T-helper 17 cell (primary cell): ENCODE results near the gene CYP1A1. TPM values are rescaled to one million over a fixed set of nuclear protein-coding genes. Genes with fewer than 3 reads are reported as not detected.
"Not testable (repeated sequence)": the region's sequence is repeated elsewhere in the genome, so short reads cannot be mapped to it uniquely, and the experiment has no call there.

Experiments
- ATAC-seq: fragments of 150-1000 bp; cut with Tn5 transposase; 2 replicates; pipeline ENCODE4 v1.10.0; 2021; ENCODE audit warnings: mild to moderate bottlenecking, moderate library complexity
- DNase-seq, 3 donors: peaks; one replicate each; pipeline versions ENCODE4 v3.0.0 to v3.0.0-alpha.2; 2020 to 2021
- H3K9me3 ChIP-seq: one replicate; pipeline ENCODE4 v1.7.0; 2013; ENCODE audit warnings: low read length, mild to moderate bottlenecking; ENCODE audit not compliant: control insufficient read depth, poor library complexity, severe bottlenecking
- H3K27ac Mint-ChIP-seq: one replicate; pipeline ENCODE4 v1.8.0; 2022; ENCODE audit warnings: mild to moderate bottlenecking, moderate library complexity, mixed read lengths
- H3K27me3 Mint-ChIP-seq: one replicate; pipeline ENCODE4 v1.8.0; 2022; ENCODE audit warnings: mixed read lengths
- H3K36me3 Mint-ChIP-seq: one replicate; pipeline ENCODE4 v1.8.0; 2022; ENCODE audit warnings: low read depth, mixed read lengths
- H3K4me1 Mint-ChIP-seq: one replicate; pipeline ENCODE4 v1.8.0; 2022; ENCODE audit warnings: mild to moderate bottlenecking, mixed read lengths
- H3K4me3 Mint-ChIP-seq: one replicate; pipeline ENCODE4 v1.8.0; 2022; ENCODE audit warnings: mild to moderate bottlenecking, moderate library complexity, mixed read lengths
- total RNA-seq, 4 donors: library from RNA in 2 of 4; stranded (reverse) in 2 of 4; gene quantifications; one replicate each; pipeline ENCODE4 v1.2.3 and lab custom pipeline; 2022 to 2026

The CYP1A1 gene
- total RNA-seq, 2 donors from 2014 or later, result 0.13 TPM; not detected in 1

- not testable (repeated sequence) for H3K9me3 ChIP-seq, H3K36me3 Mint-ChIP-seq, ATAC-seq, DNase-seq, H3K4me3 Mint-ChIP-seq, H3K27ac Mint-ChIP-seq
- peaks cover 13% of the 10 kb centered on the region for H3K4me1 Mint-ChIP-seq
- peaks cover 32% of the 10 kb centered on the region for H3K27me3 Mint-ChIP-seq
Measured at GRCh38 chr15:74729372-74729771, 4.0 kb upstream of the CYP1A1 start.

- peaks cover 25% of the 10 kb centered on the region for H3K27me3 Mint-ChIP-seq
- H3K36me3 Mint-ChIP-seq, H3K4me3 Mint-ChIP-seq, DNase-seq, H3K27ac Mint-ChIP-seq, ATAC-seq, H3K9me3 ChIP-seq: not testable (repeated sequence)
- peaks cover 13% of the 10 kb centered on the region for H3K4me1 Mint-ChIP-seq
Measured at GRCh38 chr15:74728699-74729098, 3.4 kb upstream of the CYP1A1 start.

- H3K9me3 ChIP-seq, result no peaks in the 10 kb centered on the region
- Mint-ChIP-seq H3K27me3 (peaks cover 20% of the 10 kb centered on the region), H3K4me3 (peak overlapping the region; percentile 90), H3K27ac (no peak overlapping the region), H3K4me1 (peaks cover 15% of the 10 kb centered on the region), H3K36me3 (peaks cover 2% of the 10 kb centered on the region)
- DNase-seq (no peak), ATAC-seq (no peak)
Measured at GRCh38 chr15:74727727-74728126, 2.4 kb upstream of the CYP1A1 start.

GRCh38 chr15:74726774-74727164 is 1.4 kb upstream of the CYP1A1 start:
- Mint-ChIP-seq H3K27me3 (peaks cover 15% of the 10 kb centered on the region), H3K27ac (no peak overlapping the region)
- ATAC-seq, result no peak

GRCh38 chr15:74725845-74726773 is 781 bp upstream of the CYP1A1 start:
- Mint-ChIP-seq H3K4me1 (peaks cover 13% of the 10 kb centered on the region), H3K27me3 (peaks cover 13% of the 10 kb centered on the region), H3K36me3 (peaks cover 2% of the 10 kb centered on the region), H3K4me3 (peak overlapping the region; percentile 90), H3K27ac (no peak overlapping the region)
- DNase-seq, result peak; percentile 22 to 34 (median 33)
- H3K9me3 ChIP-seq, result no peaks in the 10 kb centered on the region
- peak; percentile 82 for ATAC-seq

More at GRCh38 chr15:74726774-74727164, 1.4 kb upstream of the CYP1A1 start:
- Mint-ChIP-seq H3K4me3 (peak overlapping the region; percentile 90), H3K4me1 (peaks cover 15% of the 10 kb centered on the region), H3K36me3 (peaks cover 2% of the 10 kb centered on the region)
- no peak for DNase-seq
- no peaks in the 10 kb centered on the region for H3K9me3 ChIP-seq

- ATAC-seq, result no peak
- Mint-ChIP-seq H3K36me3 (peaks cover 2% of the 10 kb centered on the region), H3K4me1 (peaks cover 11% of the 10 kb centered on the region), H3K4me3 (peak overlapping the region; percentile 90), H3K27ac (no peak overlapping the region), H3K27me3 (peaks cover 5% of the 10 kb centered on the region)
- no peaks in the 10 kb centered on the region for H3K9me3 ChIP-seq
- DNase-seq, result no peak
Measured at GRCh38 chr15:74724570-74725224, 631 bp downstream of the CYP1A1 start.

- Mint-ChIP-seq H3K4me1 (peaks cover 11% of the 10 kb centered on the region), H3K4me3 (no peak overlapping the region), H3K36me3 (peaks cover 2% of the 10 kb centered on the region), H3K27me3 (peaks cover 5% of the 10 kb centered on the region), H3K27ac (no peak overlapping the region)
- no peaks in the 10 kb centered on the region for H3K9me3 ChIP-seq
- DNase-seq, result no peak
- ATAC-seq, result peak; percentile 40
Measured at GRCh38 chr15:74723754-74724334, 1.5 kb downstream of the CYP1A1 start.

GRCh38 chr15:74723187-74723586 is 2.1 kb downstream of the CYP1A1 start:
- peak overlapping the region; percentile 51 for H3K27ac Mint-ChIP-seq
- H3K9me3 ChIP-seq, result no peaks in the 10 kb centered on the region
- ATAC-seq, result no peak
- peaks cover 5% of the 10 kb centered on the region for H3K27me3 Mint-ChIP-seq
- no peak overlapping the region for H3K4me3 Mint-ChIP-seq
- H3K4me1 Mint-ChIP-seq, result peaks cover 11% of the 10 kb centered on the region
- H3K36me3 Mint-ChIP-seq, result peaks cover 2% of the 10 kb centered on the region
- DNase-seq, result no peak

- Mint-ChIP-seq H3K36me3 (peaks cover 2% of the 10 kb centered on the region), H3K27ac (peak overlapping the region; percentile 51), H3K27me3 (peaks cover 5% of the 10 kb centered on the region), H3K4me3 (no peak overlapping the region), H3K4me1 (peaks cover 13% of the 10 kb centered on the region)
- ATAC-seq (no peak), DNase-seq (no peak)
- no peaks in the 10 kb centered on the region for H3K9me3 ChIP-seq
Measured at GRCh38 chr15:74722591-74722990, 2.7 kb downstream of the CYP1A1 start.

GRCh38 chr15:74716651-74717050 is 8.7 kb downstream of the CYP1A1 start:
- Mint-ChIP-seq H3K4me1 (peaks cover 5% of the 10 kb centered on the region), H3K36me3 (no peaks in the 10 kb centered on the region), H3K27ac (peak overlapping the region; percentile 62), H3K4me3 (no peak overlapping the region), H3K27me3 (peaks cover 5% of the 10 kb centered on the region)
- H3K9me3 ChIP-seq, result no peaks in the 10 kb centered on the region
- DNase-seq (no peak), ATAC-seq (no peak)

GRCh38 chr15:74712311-74712710 is 13.0 kb downstream of the CYP1A1 start:
- Mint-ChIP-seq H3K27me3 (no peaks in the 10 kb centered on the region), H3K4me3 (no peak overlapping the region), H3K27ac (no peak overlapping the region), H3K36me3 (no peaks in the 10 kb centered on the region), H3K4me1 (peaks cover 7% of the 10 kb centered on the region)
- ATAC-seq (no peak), DNase-seq (no peak)
- no peaks in the 10 kb centered on the region for H3K9me3 ChIP-seq

- DNase-seq, result no peak
- Mint-ChIP-seq H3K27me3 (peaks cover 8% of the 10 kb centered on the region), H3K27ac (no peak overlapping the region), H3K4me1 (peaks cover 4% of the 10 kb centered on the region), H3K4me3 (no peak overlapping the region), H3K36me3 (no peaks in the 10 kb centered on the region)
- H3K9me3 ChIP-seq, result no peaks in the 10 kb centered on the region
- ATAC-seq, result no peak
Measured at GRCh38 chr15:74710319-74711094, 14.8 kb downstream of the CYP1A1 start.
